CD4-positive, alpha-beta T cell treated with Interleukin-6 for 4 hours (primary cell): ENCODE results near the gene AIG1.
"Not testable (repeated sequence)": the region's sequence is repeated elsewhere in the genome, so short reads cannot be mapped to it uniquely, and the experiment has no call there.

Experiments used
- DNase-seq: peaks from one replicate; pipeline ENCODE4 v3.0.0-alpha.2; 2020; ENCODE audit warnings: mixed read lengths

AIG1 gene

DNA sequence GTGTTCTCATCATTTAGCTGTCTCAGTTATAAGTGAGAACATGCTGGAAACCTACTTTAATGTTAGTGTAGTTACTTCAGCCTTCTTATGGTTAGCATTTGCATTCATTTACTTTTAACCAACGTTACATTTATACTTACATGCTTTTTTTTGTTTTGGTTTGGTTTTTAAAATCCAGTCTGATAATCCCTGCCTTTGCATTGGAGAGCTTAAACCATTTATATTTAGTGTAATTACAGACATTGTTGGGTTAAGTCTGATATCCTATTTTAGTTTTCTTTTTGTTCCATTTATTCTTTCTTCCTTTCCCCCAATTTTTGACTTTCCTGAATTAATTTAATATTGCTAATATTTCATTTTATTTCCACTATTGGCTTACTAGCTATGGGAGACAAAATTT, 70.2 kb downstream of the AIG1 start:
- no peak for DNase-seq

DNA sequence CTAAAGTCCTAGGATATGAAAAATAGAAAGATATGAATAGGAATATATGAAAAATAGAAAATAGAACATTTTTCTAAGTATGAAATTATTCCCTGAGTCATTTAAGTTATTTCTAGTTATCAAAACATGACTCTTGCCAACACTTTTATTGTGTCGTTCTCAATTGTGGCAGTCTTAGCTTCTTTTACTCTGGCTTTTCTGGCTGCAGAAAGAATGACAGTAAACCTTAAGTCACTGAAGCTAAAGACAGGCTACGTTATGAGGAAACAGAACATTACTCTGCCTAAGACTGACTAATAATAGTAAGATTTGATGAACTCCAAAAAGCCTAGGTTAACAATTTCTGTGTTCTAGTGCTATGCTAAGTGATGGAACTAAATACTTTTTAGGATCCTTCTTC, 74.6 kb downstream of the AIG1 start:
- DNase-seq = no peak

DNA sequence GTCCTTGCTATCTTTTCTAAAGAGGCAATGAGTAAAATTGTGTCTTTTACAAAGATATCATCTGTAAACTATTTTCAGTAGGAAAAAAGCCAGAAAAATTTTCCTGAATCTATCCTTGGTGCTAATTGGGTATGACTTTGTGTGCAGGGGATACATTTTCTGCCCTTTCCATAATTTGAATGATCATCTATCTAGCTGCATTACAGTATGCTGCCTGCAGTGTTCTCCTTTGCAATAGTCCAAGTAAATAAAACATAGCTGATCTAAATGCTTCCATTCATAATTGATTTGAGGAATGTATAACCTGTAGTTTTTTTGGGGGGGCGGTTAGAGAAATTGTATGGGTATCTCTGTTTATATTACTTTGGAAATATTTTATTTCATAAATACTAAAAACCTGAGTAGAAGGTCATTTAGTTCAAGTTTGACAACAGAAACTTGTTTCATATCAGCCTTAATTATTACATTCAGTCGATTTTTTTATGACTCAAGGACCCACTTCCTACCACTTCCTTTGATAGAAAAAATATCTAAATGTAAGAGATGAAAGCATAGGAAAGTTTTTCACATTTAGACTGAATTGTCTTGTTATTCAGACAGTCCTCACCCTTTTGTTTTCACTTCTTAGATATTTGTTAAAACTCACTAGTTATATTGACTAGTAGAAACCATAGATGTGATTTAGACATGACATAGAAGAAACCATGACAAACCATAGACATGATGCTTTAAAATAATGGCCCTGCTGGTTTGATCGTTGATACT, 75.3 kb downstream of the AIG1 start:
- no peak for DNase-seq

DNA sequence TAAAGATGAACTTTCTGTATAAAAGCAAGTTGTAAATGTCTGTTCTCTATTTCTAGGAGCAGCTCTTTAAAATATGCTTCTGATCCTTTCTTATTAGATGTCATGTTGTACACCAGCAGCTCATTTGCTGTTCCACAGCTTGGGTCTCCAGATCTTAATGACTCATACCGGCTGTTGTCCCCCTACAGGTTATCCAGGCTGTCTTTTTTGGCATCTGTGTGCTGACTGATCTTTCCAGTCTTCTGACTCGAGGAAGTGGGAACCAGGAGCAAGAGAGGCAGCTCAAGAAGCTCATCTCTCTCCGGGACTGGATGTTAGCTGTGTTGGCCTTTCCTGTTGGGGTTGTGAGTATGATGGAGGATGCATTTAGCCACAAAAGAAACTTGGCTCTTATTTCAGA, 76.0 kb downstream of the AIG1 start:
- peak; percentile 1 for DNase-seq

DNA sequence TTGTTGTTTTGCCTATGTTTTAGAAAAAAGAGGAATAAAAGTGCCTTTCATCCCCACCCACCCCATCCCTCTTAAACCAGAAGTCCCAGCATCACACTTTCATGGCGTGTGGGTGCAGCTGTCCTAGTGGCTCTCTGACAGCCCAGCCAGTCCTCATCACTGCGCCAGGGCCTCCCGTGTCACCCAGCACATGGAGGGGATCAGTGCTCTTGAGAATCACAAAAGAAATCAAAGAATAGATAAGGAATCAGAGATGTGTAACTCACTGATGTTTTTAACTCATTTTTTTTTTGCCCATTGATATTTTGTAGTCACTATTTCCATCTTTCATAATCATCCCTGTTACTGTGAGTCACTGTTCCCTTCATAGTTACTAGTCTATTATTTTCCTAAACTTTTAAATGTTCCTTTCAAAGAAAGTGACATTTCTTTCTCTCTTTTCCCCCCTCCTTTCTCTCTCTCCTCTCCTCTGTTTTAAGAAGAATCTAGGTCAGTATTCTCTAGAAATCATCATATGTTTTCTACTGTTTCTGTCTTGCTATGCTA, 78.6 kb downstream of the AIG1 start:
- DNase-seq = no peak

DNA sequence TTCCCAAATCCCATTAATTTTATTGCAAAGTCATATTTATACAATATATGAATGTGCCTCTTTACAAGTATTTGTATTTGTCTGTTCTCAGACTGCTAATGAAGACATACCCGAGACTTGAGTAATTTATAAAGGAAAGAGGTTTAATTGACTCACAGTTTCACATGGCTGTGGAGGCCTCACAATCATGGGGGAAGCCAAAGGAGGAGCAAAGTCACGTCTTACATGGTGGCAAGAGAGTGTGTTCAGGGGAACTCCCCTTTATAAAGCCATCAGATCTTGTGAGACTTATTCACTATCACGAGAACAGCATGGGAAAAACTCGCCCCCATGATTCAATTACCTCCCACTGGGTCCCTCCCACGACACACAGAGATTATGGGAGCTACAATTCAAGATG, 79.2 kb downstream of the AIG1 start:
- not testable (repeated sequence) for DNase-seq

DNA sequence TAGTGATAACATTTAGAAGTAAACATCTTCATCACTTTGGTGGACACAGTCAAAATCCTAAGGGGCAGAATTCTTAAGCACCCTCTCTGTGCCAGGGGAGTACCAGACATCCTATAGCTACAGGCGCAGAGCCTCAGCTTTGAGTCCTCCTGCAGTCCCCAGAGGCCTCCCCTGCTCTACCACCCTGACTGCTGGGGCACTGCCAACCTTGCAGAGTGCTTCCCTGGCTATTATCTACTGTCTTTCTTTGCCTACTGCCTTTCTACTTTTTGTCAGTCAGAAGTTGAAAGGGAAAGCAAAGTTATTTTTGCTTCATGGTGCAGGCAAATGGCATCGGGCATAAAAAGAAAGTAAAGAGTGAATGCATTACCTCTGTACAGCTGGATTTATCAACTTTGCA, 80.1 kb downstream of the AIG1 start:
- DNase-seq = no peak

DNA sequence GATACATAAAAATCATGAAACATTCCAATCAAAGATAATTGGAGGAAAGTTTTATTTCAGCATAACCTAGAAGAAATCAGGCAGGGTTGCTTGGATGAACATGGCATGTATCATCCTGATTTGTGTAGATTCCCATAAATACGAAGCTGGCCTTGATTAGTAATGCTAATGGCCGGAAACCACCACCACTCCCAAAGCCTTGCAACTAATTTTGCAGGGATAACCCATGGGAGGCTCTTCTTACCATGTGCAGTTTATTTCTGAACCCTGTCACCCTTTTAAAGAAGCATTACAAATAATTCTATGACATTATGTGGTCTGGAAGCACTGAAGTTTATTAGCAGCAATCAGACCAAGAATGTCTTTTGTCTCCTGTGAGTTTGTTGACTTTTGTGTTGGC, 80.8 kb downstream of the AIG1 start:
- no peak for DNase-seq

DNA sequence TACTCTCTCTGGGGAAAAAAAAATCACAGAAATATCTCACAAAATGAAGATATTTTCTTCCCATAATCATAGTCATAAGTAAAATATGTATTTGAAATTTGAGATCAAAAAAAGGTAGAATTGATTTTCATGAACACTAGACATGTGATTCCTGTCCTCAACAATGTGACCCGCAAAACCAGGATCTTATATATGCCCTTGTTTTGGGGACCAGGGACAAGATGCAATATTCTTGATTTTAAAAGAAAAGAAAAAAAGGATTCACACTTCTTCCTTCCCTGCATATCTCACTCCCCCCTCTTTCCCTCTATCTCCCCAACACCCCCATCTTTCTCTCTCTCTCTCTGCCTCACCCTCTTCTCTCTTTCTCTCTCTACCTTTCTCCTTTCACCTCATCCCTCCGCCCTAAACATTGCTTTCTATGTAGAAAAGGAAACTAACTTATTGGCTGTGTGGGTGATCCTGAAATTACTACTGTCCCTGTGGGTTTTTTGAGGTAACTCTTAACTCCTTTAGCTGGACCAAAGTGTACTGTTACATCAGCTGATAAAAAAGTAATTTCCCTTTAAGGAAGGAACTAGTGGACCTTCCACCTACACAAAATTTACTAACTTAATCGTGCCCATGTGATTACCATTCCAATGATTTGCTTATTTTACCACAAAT, 85.6 kb downstream of the AIG1 start:
- DNase-seq = no peak

DNA sequence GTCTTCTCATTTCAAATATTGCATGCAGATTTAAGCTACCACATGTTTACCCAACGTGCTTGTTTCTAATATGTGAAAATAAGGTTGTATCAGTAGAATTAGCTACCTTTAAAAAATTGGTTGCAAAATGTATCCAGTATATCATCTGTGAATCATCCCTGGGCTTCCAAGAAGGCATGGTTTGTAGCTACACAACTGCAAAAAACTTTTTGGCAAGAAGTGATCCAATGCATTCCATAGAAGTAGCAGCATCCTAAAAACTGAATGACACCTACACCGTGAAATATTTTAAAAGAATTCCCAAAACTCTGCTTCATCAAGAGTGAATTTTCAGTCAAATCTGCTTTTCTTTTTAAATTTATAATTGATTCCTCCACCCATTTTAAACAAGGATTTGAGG, 89.1 kb downstream of the AIG1 start:
- no peak for DNase-seq

DNA sequence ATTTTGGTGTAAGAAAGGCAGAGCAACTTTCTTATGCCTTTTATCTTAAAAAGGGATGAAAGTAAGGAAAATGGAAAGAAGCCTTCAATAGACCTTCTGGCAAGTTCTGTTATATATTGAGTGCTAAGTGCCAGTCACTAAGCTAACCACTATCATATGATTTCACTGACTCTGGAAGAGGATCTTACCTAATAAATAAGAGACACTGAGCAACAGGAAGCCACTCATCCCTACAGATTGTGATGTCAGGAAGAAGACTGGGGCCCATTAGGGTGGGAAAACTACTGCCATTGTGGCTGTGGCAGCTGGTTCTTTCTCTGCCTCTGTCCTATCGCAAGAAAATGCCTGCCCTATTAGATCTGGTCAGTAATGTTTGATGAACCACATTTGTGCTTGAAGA, 89.6 kb downstream of the AIG1 start:
- no peak for DNase-seq

DNA sequence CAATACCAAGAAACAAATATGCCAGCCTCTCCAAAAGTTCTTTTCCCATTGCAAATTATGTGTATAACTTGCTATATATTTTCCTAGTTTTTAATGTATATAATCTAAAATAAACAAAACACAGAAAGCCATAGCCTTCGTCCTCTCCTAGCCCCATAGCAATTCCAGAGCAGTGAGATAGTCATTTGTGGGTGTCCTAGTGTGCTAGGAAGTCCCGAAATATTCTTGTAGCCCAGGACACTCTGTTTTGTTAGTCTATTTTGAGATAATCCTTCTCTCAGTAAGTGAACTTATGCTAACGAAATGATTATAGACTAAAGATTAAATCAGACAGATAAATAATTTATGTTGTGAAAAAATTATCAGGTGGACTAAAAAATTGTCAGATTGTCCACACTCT, 90.7 kb downstream of the AIG1 start:
- DNase-seq = no peak

DNA sequence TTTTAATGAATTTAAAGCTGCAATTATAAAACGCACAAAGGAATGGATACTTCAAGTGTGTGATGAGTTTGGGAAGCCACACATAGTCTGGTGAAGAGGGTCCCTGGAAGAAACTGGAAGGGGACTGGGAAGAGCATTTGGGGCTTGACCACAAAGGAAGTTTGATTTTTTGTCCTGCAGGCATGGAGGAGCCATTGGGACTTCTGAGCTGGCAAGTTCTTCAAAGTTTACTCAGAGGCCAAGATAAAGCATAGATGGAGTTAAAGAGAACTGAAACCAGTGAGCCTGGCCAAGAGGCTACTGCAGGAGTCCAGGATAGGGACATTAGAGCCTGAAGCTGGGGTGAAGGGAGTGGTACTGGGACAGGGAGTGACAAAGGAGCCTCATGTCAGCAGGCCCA, 95.0 kb downstream of the AIG1 start:
- DNase-seq = no peak

DNA sequence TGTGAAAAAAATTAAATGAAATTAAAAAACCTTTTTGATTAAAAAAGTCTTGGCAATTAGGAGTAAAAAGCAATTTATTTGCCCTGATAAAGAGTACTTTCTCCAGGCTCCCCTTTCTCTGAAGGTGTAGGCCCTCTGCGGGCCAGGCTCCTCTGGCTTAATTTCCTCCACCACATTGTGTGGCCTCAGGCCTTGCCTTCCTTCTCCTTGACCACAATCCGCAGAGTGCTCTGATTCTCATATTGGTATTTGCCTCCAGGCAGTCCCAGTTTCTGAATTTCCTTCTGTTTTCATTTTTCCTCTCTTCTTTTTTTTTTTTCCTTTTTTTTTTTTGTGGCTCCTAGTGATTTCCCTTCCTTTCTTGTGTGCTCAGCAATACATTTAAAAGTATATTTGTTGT, 96.4 kb downstream of the AIG1 start:
- DNase-seq = no peak

DNA sequence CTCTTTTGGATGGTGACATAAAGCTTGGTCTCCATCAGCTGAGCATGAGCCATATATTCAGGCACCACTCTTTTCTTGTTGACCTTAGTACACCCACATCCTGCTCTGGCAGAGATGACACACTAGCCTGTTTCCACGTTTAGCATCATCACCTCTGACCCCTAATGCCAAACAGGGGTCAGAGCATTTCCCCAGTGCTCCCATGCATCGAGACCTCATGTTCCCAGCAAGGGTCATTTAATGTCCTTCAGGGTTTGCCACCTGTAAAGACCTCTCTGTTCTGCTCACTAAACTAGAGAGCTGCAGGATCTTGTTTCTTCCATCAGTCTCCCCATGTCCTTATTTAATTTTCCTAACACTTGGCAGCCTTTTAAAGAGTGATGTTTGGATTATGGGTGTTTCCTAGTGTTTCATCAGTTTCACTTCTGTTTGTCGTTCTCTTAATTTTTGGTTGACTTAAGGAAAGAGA, 97.5 kb downstream of the AIG1 start:
- DNase-seq = no peak

DNA sequence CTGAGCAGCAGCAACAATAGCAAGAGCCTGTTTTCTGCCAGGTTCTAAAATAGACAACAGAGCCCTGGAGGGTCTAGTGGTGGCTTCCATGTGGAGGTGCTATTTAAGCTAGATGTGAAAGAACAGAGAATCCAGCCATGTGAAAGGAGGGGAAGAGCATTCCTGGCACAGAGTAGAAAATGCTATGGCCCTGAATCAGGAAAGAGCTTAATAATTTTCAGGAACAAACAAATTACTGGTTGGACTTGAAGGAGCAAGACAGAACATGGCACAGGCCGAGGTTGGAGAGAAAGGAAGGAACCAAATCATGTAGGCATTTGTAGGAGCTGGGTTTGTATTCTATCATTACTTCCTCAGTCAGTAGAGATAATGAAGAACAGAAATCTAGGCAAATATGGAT, 98.3 kb downstream of the AIG1 start:
- no peak for DNase-seq

DNA sequence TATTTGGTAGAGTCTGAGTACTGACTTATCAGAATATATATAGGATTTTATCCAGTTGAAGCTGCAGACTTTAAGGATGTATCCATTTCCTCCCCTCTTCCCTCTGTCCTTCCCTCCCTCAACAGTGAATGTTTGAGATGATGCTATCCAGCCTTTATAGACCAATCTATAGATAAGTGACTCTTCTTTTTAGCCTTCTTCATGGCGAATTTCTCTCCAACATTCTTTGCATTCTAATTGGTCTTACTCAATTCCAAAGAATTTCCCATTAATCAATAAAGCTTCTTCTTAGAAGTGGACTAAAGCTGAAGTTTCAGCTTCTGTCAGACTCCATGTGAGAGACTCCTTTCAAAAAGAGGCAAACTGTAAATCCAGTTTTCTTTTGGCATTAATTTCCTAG, 99.3 kb downstream of the AIG1 start:
- DNase-seq = no peak

DNA sequence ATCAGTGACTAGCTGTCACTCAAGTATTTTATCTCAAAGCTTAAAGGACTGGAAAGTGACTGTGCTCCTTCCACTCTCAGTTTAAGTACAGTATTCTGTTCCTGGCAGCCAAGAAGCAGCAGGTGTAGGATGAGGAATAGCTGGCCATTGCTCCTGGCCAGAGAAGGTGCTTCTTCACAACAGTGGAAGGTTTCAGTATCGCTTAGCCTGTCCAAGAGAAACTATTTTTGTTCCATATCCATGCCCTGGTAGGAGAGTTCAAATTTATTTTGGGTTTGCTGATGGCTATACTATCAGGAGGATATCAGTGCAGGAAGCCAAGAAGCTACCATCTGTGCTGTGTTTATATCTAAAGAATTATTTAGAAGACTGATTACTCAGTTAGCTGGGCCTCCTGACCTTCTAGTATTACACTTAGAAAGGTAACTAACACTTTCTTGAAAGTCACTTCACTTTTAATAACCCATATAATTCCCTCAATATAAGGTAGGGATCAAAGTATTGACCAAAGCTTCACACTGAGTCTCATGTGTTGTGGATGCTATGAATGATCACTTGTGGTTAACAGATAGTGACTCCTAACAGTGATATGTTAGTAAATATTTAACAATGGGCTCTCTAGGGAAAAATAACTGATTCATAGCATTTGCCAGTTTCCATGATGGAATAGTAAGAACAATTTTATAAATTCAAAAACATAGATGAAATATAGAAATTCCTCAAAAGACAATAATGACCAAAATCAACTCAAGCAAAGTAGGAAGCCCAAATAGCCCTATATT, 99.9 kb downstream of the AIG1 start:
- no peak for DNase-seq

DNA sequence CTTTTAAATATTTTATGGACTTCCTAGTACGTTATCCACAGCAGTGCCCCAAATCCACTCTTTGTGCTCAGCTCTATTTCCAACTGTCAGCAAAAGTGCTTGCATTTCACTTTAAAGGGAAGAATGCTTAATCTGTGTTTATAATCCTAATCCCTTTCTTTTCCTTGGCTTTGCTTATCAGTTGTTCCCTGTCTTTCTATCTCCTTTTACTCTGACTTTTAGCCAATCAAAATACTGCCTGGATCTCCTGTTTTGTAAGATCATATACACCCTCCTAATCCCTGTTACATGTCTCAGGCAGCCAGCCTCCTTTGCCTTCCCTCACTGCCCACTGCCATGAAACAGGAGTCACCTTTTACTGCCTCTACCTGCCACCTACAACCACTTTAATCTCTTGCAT, 102.9 kb downstream of the AIG1 start:
- no peak for DNase-seq

DNA sequence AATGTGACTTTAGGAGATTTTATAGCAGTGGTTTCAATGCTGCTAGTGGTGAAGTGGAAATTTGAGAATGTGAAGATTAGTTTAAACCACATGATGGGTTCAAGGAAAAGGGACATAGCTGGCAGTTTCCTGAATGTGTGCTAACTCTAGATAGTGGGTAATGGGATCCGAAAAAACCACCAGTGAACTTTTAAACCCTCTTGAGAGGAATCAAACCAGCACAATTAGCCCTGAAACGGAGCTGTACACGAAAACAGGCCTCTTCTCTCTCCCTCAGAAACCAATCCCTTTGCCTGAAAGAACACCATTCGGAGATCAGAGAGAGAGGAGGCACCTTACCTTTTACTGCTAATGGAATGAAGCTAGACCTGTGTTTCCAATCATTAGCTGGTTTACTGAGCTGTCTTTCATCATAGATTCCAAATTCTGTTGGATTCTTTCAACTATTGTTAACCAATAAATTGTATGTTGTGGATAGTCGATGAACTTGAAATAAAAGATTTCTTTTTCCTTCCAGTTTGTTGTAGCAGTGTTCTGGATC, 103.9 kb downstream of the AIG1 start:
- DNase-seq = no peak

DNA sequence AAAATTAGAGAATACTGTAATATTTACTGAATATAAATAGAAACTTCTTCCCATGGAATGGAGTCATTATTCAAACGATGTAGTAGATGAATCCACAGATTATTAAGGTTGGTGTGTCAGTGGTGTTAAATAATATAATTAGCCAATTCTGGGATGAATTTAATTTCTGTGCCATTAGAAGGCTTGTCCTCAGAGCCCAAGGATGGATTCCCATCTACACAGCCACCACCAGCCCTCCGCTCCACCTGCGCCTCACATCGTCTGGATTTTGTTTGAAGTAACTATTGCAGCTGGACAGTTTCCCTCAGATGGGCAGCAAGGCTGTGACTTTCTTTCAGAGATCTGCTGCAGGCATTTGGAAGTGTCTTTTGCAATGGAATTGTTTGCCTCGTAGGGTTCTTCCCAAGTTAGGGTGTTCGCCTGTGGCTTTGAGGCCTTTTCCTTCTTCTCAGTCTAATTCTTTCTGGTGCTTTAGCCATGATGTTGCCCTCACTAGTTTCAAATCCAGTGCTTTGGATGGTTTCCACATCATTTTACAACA, 104.7 kb downstream of the AIG1 start:
- DNase-seq = no peak

DNA sequence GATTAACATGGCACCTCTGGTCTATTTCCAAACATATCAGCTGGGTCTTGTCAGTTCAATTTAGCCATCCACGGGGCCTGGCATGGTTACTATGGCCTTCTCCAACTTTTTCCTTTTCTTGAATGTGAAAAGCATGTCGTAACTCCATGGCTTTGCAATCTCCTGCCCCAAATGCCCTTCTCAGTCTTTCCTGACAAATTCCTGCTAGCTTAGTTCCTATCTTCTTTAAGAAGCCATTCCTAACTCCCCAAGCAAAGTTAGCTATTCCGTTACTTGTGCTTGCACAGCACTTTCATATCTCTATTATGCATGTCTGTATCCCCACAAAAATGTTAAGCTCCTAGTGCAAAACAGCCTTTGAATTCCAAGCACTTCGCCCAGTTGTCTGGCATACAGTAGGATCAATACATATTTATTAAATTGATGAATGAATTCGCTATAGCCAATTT, 105.6 kb downstream of the AIG1 start:
- DNase-seq = no peak

DNA sequence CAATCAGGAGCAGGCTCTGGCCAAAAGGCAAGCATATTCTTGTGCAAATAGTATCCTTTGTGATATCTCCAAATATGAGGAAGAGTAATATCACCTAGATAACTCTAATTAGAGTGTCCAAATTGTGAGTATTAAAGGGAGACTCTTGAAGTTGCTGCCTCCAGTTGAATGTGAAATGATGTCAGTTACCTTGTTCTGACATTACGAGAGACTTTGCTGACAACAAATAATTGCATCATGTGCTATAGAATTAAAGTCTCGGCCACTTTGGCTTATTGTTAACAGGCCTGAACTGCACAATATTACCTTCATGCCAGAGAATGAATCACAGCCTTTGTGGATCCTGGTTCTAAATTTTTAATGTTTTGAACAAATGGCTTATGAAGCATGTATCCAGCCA, 106.5 kb downstream of the AIG1 start:
- no peak for DNase-seq
